ENCODE data around the gene IFRD2.
A peak's percentile ranks its signal among the peaks of the same experiment; 100 is the strongest.
"Not testable (repeated sequence)": the region's sequence is repeated elsewhere in the genome, so short reads cannot be mapped to it uniquely, and the experiment has no call there.

The IFRD2 gene

DNA sequence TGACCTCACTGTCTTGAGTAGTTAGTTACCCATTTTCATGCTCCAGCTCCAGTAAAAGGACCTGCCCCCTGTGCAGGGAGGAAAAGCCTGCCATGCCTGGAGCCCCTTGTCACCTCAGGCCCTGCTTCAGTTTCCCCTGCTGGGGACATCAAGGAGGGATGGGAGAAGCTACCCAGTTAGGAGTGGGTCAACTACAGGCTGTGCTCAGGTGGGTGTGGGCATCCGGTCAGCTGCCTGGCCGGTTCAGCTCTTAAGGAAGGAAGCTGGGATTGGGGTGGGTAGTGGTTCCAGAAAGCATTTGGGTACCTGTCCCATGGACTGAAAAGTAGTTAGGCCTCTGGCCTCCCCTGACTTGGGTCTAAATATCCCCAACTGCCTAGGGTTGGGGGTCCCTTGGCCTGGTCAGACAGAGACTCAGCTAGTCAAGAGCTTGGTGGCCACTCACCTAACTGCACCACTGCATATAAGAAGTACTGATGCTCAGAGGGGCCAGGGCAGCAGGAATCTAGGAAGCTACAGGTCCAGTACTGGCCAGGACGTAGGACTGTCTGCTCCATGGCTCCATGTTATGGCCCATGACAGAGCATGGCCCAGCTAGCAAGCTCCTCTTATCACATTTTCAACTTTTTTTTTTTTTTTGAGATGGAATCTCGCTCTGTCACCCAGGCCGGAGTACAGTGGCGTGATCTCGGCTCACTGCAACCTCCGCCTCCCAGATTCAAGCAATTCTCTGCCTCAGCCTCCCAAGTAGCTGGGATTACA lies 12.8 kb downstream of the IFRD2 start:
- no peak for DNase-seq

- DNase-seq: no peak
These were observed 13.4 kb downstream of the IFRD2 start, which contains the start of gene LSMEM2 for GRCh38 chr3:50278880-50279224. TSS of gene LSMEM2 (plus strand) at chr3:50279087. CDS start at chr3:50279114, 27 bp downstream.

- no peak for DNase-seq
These were observed 13.9 kb downstream of the IFRD2 start for GRCh38 chr3:50278123-50278879.

- DNase-seq: no peak
These were observed 15.5 kb downstream of the IFRD2 start for GRCh38 chr3:50276762-50277101.

DNA sequence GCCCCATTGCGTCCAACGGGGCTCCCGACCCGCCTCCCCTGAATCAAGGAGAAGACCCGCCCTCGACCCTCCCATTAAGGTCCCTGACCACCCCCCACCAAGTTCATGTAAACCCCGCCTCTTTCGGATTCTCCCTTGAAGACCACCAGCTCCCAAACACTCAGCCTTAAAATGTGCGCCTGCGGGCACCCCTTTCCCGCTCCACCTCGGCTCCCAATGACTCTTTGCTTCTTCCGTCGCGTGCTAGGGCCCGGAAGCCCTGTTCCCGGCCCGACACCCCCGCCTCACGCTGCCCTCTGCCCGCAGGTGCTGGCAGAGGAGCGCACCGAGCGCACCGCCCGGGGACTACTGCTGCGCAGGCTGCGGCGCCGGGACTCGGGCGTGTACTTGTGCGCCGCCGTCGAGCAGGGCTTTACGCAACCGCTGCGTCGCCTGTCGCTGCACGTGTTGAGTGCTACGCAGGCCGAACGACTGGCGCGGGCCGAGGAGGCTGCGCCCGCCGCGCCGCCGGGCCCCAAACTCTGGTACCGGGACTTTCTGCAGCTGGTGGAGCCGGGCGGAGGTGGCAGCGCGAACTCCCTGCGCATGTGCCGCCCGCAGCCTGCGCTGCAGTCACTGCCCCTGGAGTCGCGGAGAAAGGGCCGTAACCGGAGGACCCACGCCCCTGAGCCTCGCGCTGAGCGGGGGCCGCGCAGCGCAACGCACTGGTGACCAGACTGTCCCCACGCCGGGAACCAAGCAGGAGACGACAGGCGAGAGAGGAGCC lies 16.1 kb downstream of the IFRD2 start:
- DNase-seq: peak; percentile 61

- no peak for DNase-seq
These were observed 16.9 kb downstream of the IFRD2 start for GRCh38 chr3:50275141-50275995.

DNA sequence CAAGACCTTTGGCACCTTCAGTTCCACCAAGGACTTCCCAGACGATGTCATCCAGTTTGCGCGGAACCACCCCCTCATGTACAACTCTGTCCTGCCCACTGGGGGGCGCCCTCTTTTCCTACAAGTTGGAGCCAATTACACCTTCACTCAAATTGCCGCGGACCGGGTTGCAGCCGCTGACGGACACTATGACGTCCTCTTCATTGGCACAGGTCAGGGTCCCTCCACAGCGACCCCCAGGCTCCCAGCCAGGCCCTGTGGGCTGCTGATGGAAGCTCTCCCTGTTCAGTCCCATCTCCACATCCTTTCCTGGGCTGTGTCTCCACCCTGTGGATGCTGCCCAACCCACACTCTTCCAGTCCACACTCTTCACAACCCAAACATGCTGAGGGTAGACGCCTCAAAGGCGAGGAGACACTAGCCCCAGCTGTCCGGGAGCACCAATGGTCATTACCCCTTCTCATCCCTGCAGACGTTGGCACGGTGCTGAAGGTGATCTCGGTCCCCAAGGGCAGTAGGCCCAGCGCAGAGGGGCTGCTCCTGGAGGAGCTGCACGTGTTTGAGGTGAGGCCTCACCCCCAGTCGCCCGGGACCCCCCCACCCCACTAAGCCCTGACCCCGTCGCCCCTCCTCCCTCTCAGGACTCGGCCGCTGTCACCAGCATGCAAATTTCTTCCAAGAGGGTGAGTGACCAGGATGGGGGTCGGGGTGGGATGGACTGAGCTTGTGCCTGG lies 17.7 kb downstream of the IFRD2 start:
- peak; percentile 89 for DNase-seq

DNA sequence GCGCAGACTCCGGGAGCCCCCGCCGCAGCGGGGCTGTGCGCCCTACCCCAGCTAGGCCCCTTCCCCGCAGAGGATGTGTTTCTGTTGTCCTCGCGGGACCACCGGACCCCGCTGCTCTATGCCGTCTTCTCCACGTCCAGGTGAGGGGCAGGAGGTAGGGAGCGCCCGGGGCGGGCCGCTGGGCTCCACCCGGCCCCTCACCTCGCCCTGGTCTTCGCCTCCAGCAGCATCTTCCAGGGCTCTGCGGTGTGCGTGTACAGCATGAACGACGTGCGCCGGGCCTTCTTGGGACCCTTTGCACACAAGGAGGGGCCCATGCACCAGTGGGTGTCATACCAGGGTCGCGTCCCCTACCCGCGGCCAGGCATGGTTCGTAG lies 18.6 kb downstream of the IFRD2 start:
- DNase-seq: no peak

- DNase-seq: peak; percentile 88
These were observed 19.1 kb downstream of the IFRD2 start for GRCh38 chr3:50272911-50273688.

DNA sequence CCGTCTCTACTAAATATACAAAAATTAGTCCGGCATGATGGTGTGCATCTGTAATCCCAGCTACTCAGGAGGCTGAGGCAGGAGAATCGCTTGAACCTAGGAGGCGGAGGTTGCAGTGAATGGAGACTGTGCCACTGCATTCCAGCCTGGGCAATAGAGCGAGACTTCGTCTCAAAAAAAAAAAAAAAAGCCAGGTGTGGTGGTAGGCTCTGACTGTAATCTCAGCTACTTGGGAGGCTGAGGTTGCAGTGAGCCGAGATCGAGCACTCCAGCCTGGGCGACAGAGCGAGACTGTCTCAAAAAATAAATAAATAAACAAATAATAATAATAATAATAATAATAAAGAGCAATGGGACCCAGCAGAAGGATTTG lies 19.7 kb downstream of the IFRD2 start:
- DNase-seq: not testable (repeated sequence)

DNA sequence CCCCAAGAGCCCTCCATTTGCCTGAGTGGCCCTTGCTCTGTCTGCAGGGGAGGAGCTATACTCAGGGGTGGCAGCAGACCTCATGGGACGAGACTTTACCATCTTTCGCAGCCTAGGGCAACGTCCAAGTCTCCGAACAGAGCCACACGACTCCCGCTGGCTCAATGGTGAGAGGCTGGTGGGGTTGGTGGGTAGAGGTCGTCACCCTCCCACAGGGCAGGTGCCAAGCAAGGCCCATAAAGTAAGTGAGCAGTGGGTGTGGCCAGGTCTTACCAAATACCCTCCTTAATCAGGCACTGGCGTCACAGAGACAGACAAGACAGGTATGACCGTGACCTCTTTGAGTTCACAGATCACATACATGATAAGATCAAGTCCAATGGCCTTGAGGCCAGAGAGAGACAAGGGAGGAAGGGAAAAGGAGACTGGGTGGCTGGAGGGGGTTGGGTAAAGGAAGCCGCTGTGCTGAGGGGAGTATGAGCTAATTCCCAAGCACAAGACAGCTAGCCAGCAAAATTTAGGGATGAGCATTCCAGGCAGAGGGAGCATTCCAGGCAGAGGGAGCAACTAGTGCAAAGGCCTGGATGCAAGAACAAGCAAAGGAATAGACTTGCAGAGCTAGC lies 20.8 kb downstream of the IFRD2 start:
- DNase-seq: no peak

DNA sequence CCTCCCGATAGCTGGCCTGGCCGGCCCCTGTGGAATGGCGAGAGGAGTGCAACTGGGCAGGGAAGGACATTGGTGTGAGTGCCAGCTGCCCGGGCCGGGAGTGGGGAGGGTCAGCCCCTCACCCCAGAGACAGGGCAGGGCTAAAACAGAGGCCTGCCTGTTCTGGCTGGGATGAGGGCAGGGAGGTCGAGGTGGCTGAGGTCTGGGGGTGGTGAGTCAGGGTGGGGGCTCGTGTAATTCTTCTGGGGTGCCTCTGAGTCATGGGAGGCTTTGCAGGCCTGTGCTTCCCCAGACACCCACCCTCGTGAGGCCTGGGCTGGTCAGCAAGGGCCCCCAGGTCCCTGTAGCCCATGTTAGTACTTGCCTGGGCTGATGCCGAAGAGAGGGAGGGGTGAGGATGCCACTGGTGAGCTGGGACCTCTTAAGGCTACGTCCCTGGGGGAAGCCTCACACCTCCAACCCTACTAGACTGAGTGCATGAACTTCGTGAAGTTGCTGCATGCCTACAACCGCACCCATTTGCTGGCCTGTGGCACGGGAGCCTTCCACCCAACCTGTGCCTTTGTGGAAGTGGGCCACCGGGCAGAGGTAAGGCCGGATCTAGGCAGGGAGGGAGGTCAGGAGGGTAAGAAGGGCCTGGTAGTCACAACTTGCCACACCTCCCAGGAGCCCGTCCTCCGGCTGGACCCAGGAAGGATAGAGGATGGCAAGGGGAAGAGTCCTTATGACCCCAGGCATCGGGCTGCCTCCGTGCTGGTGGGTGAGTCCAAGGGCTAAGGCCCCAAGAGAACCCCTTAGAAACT lies 21.6 kb downstream of the IFRD2 start:
- no peak for DNase-seq

DNA sequence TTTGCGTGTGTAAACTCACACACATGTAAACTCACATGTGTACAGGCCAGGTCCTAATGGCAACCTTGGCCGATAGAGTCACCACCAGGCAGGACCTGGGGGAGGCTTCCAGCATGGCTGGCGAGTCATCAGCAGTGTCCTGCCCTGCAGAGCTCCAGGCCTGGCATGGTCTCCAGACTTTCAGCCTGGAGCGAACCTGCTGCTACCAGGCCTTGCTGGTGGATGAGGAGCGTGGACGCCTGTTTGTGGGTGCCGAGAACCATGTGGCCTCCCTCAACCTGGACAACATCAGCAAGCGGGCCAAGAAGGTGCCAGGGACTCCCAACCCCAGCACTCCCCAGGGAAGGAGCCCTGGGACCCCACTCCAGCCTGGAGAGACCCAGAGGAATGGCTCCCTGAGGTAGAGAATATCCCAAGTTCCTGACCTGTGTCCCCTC lies 22.2 kb downstream of the IFRD2 start:
- no peak for DNase-seq

GRCh38 chr3:50269460-50269859 lies 22.8 kb downstream of the IFRD2 start:
- DNase-seq: no peak

DNA sequence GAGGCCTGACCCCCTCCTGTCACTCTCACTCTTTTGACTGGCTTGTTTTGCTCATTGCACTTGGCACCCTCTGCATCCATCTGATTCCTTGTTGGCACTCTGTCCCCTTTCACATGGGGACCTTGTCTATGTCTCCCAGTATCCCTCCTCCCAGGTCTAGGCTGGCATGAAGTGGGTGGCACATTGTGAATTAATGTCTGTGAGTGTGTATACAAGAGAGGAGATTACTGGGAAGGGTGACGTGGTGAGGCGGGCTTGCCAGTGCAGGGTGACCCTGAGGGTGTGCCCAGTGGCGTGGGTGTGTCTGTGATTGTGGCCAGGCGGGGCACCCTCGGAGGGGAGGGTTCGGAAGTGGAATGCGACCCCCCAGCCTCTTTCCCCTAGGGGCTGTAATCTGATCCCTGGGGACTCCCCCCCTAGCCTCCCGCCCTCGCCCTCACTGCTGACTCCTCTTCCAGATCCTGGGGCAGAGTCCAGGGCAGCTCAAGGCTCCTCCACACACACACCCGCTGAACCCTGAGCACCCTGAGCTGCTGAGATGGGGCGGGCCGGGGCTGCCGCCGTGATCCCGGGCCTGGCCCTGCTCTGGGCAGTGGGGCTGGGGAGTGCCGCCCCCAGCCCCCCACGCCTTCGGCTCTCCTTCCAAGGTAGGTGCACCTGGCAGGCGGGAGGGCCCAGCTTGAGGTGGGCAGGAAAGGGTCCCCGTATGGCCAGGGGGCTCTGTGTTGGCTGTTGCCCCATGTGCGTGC lies 23.4 kb downstream of the IFRD2 start, which contains the start of gene SEMA3B:
TSS of gene SEMA3B (plus strand) at position 445 of the 749 bp plus-strand sequence. CDS start at position 539, 94 bp downstream.
- peak; percentile 42 for DNase-seq

DNA sequence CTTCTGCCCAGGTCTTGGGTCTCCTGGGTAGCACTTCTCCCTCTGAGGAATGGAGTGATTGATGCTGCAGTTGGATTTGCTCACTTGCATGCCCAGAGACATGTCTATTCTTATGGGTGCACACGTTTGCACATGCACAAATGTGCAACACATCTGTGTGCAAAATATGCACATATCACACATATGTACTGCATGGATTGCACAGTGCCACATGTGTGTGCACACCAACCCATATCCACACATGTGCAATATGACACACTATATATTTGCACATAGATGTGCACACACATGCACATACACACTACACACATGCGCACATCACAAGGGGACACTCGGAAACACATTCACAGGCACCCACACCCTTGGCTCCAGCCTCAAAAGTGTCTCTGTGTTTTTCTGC lies 24.0 kb downstream of the IFRD2 start:
- no peak for DNase-seq

DNA sequence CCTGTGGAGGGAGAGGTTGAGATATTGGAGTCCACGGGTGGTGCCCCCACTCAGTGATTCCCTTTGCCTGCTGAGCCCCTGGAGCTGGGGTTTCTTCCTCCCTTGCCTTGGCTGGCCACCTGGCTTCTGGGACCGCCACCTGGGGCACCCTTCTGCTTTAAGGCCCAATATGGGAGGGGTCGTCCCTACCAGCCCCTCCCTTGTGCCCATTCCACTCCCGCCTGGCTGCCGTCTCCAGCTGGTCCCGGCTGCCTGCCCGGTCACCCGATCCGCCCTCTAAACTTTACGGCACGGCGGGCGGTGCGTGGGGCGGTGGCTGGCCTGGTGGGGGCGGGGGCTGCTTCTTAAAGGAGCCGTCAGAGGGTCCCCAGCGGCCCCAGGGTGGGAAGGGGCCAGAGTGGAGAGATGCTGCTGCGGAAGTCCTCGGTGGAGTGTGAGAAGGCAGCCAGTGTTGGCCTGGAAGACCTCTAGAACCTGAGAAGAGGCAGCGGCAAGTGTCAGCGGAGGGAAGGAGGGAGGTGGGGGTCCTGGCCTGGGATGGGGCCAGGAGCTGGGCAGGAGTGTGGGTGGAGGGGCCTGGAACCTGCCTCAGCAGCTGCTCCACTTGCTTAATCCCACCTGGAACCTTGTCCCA lies 24.8 kb downstream of the IFRD2 start:
- DNase-seq: no peak

GRCh38 chr3:50266836-50267235 lies 25.4 kb downstream of the IFRD2 start:
- no peak for DNase-seq
